NCI-H748 treated with DMSO at 0.1 percent for 48 hours (cell line): ENCODE data around the gene HORMAD1.
"Not testable (repeated sequence)": the region's sequence is repeated elsewhere in the genome, so short reads cannot be mapped to it uniquely, and the experiment has no call there.

ENCODE experiments used
- DNase-seq: peaks from one replicate; lab custom pipeline; 2025; lab: John Stamatoyannopoulos, UW

Gene HORMAD1

DNA sequence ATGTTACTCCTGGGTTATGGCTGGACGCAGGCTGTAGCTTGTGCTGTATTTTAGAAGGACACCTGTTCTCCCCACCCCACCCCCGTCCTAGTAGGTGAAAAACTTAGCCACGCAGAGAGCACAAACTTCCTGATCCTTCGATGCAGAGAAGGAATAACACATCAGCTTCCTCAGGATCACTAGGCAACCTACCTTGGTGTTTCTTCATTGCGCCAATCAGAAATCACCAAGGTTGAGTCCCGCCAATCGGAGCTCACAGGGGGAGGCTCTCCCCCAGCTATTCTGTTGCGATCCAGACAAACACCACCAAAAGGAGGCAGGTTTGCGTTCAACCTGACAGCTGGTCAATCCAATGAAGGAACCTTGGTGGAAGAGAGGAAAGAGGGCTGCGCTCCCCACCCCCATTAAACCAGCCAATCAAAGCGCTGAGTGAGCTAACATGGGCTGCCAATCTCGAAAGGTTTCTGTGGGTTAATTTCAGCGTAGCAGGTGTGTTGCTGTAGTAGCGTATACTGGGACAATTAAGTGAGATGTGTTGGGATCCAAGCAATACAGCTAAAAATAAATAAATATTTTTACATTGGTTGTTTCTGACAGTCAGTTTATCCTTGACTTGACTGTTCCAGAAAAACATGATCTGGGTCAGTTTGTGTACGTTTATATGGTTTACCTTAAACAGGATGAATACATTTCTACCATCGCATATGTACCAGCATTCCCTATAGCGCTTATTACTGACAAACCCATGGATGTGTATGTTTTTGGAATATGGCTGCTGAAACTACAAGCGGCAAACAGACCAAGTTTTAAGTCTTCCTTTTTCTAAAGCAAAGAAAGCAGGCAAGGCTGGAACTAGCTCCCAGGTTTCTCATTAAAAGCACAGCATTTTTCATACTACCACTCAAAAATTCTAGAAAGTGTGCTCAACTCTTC, 23.4 kb downstream of the HORMAD1 start, which contains the start of gene GOLPH3L:
Gene GOLPH3L (minus strand): TSS at position 160 of the 933 bp plus-strand sequence. CDS start 2,316 bp downstream, outside the sequence.
- DNase-seq: peak; percentile 99

DNA sequence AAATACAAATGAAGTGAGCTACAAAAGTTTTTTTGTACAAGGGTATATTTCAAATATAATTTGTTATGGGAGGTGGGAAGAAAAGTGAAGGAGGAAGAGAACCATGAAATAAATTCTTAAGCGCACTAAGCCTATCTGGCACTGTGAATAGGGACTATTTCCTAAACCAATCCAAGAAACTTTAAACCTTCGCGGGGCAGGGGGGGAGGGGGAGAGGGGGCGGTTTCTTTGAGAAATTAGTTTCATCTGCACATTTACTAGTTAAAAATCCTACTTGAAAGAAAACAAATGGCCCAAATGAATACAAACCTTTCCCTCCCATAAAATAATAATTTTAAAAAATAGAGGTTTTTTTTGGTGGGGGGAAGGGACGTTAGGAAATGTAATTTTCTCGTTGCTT, 24.1 kb downstream of the HORMAD1 start:
- DNase-seq: no peak

DNA sequence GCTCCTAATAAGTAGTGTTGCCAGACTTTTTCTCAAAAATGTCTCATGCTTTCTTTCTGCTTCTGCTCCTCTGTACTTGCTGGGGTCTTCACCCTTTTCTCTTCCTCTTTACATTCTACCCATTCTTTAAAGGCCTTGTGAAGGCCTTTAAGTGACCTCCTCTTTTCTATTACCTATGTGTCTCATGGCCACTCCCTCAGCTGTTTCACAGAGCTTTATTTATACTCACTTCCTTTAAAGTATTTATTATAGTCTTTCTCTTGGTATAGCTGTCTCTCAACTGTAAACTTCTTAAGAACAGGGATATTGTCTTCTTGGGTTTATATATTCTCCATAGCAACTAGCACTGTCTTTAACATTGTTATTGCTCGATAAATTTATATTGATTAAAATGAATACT, 24.5 kb downstream of the HORMAD1 start:
- no peak for DNase-seq

DNA sequence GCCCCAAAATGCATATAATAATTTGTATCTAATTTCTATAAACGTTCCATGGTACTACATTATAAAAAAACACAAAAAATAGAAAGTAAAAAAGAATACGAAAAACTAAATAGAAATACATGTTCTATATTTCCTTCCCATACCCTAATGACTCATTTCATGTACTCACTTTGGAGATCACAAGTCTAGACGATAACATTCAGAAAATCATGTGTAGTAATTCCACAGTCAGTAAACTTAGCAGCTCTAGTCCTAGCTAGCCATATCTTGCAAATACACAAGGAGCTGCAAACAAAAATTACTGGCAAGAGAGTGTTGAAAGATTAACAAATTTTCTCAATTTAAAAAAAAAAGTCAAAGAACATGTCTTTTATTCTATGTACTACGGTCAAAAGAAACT, 25.1 kb downstream of the HORMAD1 start:
- DNase-seq: no peak

DNA sequence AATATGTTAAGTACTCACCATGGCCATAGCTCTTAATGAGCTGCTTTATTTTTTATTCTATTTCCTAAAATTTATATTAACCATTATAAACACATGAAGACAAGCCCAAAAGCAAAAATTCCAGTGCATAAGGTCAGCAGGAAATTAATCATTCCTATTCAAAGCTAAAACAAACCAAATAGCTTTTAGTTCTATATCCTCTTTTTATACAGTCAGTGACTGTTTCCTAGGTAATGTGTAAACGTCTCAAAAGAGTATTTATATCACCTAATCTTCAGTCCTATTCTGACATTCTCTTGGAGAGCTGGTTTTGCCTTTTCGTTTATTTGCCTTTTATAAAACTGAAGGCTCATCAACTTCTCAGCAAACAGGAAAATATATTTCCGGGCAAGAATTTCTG, 28.0 kb downstream of the HORMAD1 start:
- no peak for DNase-seq

DNA sequence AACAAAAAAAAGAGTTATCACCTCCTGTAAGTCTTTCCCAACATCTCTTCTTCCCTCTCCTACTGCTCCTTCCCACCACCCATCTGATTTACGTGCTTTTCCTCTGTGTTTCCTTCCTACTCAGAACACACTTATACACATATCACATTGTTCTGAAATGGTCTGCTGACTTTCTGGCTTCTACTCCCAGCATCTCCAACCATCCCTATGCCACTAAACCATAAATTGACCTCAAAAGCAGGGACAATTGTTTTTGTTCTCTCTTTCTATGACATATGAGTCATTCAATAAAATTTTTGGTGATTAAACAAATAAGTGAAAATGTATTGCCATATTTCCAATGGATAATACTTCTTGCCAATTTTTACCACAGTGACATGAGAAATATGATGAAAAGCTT, 31.9 kb downstream of the HORMAD1 start:
- no peak for DNase-seq

DNA sequence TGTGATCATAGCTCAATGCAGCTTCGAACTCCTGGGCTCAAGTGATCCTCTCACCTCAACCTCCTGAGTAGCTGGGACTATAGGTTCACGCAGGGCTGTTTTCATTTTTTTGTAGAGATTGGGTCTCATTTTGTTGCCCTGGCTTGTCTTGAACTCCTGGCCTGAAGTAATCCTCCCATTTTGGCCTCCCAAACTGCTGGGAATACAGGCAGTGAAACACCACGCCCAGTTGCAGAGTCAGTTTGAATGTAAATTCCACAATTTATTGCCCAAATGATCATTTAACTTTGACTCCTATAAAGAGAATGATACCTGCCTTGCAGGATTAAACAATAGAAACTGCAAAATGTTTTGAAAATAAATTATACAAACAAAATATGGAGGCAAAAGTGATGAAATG, 34.4 kb downstream of the HORMAD1 start:
- DNase-seq: no peak

DNA sequence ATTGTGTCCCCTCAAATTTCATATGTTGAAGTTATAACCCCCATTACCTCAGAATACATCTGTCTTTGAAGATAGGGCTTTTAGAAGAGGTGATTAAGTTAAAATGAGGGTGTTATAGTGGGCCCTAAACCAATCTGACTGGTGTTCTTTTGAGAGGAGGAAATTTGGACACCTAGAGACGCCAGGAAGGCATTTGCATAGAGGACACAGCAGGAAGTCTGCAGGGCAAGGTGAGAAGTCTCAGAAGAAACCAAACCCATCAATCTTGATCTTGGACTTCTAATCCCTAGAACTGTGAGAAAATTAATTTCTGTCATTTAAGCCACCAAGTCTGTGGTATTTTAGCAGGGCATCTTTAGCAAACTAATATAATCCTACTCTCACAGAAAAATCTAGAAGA, 36.8 kb downstream of the HORMAD1 start:
- no peak for DNase-seq

DNA sequence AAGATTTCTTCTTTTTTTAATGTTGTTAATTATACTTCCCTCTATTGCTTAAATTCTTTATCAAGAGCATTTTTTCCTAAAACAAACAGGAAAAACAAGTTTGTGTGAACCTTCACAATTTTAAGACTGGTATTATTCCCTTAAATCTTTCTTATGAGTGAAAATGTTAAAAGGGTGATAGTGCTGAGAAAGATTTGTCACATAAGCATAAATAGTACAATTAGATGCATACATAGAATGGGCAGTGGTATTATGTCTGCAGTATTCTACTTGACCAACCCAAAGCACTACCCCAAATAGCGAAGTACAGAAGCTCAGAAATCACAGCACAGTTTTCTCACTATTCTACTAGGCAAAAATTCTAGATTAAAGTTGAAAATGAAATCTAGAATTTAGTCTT, 41.7 kb downstream of the HORMAD1 start:
- DNase-seq: no peak

DNA sequence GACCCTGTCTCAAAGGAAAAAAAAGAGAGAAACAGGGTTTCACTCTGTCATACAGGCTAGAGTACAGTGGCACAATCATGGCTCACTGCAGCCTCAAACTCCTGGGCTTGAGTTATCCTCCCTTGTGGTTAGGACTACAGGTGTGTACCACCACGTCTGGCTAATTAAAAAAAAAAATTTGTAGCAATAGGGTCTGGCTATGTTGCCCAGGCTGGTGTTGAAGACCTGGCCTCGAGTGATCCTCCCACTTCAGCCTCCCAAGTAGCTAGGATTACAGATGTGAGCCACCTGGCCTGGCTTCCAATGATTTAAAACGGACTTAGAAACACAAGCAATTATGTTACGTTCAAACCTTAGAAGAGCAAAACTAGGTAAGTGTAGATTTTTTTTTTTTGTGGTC, 45.8 kb downstream of the HORMAD1 start:
- no peak for DNase-seq

DNA sequence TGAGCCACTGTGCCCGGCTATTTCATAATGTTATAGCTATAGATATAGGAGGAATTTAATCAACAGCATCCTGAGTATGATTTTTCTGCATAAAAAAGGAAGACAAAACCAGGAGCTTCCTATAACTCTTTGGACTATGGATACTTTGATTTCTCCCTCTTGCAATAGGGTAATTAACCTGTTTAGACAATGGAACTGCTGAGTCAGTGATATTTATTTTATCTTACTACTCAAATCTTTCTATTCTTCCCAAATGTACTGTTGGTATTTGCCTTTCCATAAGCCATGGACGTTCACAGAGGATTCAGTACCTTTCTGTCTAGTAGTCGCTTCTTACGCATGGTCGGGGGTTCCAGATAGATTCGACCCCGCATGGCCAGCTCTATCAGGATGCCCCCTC, 57.4 kb downstream of the HORMAD1 start:
- no peak for DNase-seq

DNA sequence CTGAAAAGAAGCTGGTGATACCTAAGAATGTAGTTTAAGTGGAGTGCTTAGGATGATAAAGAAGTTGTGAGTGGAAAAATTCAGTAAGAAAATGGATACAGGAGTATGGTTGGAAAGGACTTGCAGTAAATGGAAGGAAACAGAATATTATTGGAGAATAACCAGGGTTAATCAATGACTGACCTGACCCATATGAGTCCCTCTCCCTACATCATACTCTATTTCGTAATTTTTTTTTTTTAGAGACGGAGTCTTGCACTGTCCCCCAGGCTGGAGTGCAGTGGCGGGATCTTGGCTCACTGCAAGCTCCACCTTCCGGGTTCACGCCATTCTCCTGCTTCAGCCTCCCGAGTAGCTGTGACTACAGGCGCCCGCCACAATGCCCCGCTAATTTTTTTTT, 57.9 kb downstream of the HORMAD1 start:
- DNase-seq: no peak

DNA sequence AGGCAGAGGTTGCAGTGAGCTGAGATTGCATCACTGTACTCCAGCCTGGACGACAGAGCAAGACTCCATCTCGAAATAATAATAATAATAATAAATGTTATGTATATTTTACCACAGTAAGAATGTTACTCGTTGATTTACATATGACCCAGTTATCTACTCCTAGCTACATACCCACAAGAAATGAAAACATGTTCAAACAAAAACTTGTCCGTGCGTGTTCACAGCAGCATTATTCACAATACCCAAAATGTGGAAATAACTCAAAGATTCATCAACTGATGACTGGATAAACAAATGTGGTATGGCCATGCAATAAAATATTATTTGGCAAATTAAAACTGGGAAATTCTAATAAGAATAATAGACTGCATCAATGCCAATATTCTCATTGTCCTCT, 59.5 kb downstream of the HORMAD1 start:
- DNase-seq: no peak

DNA sequence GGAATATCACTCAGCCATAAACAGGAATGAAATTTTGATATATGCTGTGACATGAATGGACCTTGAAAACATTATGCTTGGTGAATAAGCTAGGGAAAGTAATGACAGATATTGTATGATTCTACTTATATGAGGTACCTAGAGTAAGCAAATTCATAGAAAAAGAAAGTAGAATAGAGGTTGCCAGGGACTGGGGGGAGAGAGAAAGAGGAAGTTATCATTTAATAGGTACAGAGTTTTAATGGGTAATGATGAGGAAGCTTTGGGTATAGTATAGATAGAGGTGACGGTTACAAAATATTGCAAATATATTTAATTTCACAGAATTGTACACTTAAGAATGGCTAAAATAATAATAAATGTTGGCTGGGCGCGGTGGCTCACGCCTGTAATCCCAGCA, 60.1 kb downstream of the HORMAD1 start:
- DNase-seq: no peak

DNA sequence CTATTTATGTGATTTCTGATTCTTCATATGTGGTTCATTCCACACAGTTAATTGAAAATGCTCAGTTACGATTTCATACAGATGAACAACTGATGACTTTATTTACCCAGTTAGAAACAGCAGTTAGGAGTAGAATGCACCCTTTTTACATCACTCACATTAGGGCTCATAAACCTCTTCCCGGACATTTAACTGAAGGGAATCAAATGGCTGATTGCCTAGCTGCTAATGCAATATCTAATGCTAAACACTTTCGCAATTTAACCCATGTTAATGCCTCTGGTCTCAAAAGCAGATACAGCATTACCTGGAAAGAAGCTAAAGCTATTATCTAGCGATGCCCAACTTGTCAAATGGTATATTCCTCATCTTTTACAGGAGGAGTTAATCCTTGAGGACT, 63.6 kb downstream of the HORMAD1 start:
- not testable (repeated sequence) for DNase-seq

DNA sequence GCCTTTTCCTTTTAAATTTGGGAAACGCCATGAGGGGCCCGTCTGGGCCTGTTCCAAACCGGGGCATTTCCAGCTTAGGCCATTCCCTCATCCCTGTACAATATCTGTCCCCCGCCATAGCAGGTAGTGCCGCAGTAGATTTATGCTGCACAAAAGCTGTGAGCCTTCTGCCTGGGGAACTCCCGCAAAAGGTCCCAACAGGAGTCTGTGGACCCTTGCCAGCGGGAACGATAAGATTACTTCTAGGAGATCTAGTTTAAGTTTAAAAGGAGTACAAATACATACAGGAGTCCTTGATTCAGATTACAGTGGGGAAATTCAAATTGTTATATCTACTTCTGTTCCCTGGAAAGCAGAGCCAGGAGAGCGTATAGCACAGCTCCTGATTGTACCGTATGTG, 66.1 kb downstream of the HORMAD1 start:
- DNase-seq: not testable (repeated sequence)

DNA sequence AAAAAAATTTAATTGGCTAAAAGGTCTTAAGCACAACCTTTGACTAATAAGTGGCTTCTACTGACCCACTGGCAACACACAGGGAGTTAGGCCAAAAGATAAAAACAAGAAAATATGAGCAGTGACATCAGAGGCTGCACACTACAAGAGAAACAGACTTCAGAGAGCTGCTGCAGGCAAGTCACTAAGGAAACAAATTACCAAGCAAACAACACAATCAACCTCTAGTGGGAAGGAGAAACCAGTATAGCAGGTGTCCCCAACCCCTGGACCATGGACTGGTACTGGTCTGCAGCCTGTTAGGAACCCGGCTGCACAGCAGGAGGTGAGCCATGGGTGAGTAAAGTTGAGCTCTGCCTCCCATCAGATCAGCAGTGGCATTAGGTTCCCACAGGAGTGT, 70.5 kb downstream of the HORMAD1 start:
- DNase-seq: no peak

DNA sequence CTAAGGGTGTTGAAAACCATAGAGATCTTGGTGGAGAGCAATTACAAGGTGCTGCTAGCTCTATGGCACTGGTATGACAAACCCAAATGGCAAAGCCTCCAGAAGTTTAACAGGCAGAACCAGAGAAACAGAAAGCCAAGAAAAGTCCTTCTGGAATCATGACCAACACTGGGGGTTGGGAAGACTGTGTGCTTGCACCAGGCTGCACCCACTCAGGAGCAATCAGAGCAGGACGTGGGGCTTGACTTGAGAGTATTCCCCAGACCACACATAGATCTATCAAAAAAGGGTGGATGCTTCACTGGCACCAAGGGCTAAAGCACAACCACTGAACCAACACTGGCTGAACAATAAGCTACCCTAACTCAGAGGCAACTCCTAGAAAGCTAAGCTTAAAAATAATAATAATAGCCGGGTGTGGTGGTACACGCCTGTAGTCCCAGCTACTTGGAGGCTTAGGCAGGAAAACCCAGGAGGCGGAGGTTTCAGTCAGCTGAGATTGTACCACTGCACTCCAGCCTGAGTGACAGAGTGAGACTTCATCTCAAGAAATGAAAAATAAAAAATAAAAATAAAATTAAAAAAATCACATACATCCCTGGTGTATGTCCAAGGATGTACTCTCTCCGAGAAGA, 71.1 kb downstream of the HORMAD1 start:
- DNase-seq: no peak
